IMR-90 (cell line): ENCODE measurements around the gene MYO1H. TPM values are rescaled to one million over a fixed set of nuclear protein-coding genes. Genes with fewer than 3 reads are reported as not detected.

Experiments used
- ATAC-seq: fragments of 200-7000 bp; cut with Tn5 transposase; 2 replicates; pipeline ENCODE4 v1.9.1; 2020; ENCODE audit warnings: low read depth, mild to moderate bottlenecking, moderate library complexity
- BruUV-seq: library from RNA; stranded (reverse); fragments of 400-500 nt; replicated peaks from 2 replicates; lab custom pipeline; 2021; lab: Mats Ljungman, UMichigan
- CTCF ChIA-PET: fragments of 300-600 bp; formaldehyde crosslinking; extraction: SDS; loops from one replicate; lab custom pipeline; 2021; ENCODE audit warnings: antibody characterized with exemption; lab: Yijun Ruan, JAX
- POLR2A ChIA-PET: fragments of 300-600 bp; sonication (Branson Sonifier 250); formaldehyde crosslinking; loops from one replicate; lab custom pipeline; 2022; ENCODE audit warnings: antibody characterized with exemption; ENCODE audit not compliant: unreplicated experiment; lab: Charles Lee
- DNase-seq: peaks from one replicate; pipeline ENCODE4 v3.0.0; 2013
- H2AFZ ChIP-seq: replicated peaks from 2 replicates; pipeline ENCODE3; 2013; ENCODE audit warnings: low read length, mild to moderate bottlenecking; ENCODE audit not compliant: poor library complexity
- H2AK5ac ChIP-seq: 2 replicates; pipeline ENCODE4 v1.6.1; 2013; ENCODE audit warnings: low read depth, low read length, inconsistent platforms
- H2AK9ac ChIP-seq: replicated peaks from 2 replicates; pipeline ENCODE3; 2013; ENCODE audit warnings: mild to moderate bottlenecking, low read depth, low read length, moderate library complexity; ENCODE audit not compliant: poor library complexity
- H2BK120ac ChIP-seq: 2 replicates; pipeline ENCODE4 v1.6.1; 2013; ENCODE audit warnings: low read depth, low read length, inconsistent platforms
- H2BK15ac ChIP-seq: 3 replicates; pipeline ENCODE4 v1.6.1; 2013; ENCODE audit warnings: low read depth, low read length, inconsistent platforms
- H2BK20ac ChIP-seq: 2 replicates; pipeline ENCODE4 v1.6.1; 2013; ENCODE audit warnings: low read depth, mild to moderate bottlenecking, inconsistent platforms, low read length, moderate library complexity
- H2BK5ac ChIP-seq: 2 replicates; pipeline ENCODE4 v1.6.1; 2013; ENCODE audit warnings: mild to moderate bottlenecking, low read depth, low read length, inconsistent platforms; ENCODE audit not compliant: poor library complexity, severe bottlenecking
- H3K14ac ChIP-seq: replicated peaks from 2 replicates; pipeline ENCODE4 v1.6.1; 2013; ENCODE audit warnings: low read depth, low read length, inconsistent platforms
- H3K18ac ChIP-seq: 2 replicates; pipeline ENCODE4 v1.6.1; 2013; ENCODE audit warnings: low read depth, low read length, control low read depth
- H3K23ac ChIP-seq: 2 replicates; pipeline ENCODE4 v1.6.1; 2013; ENCODE audit warnings: low read depth, low read length, inconsistent platforms
- H3K27ac ChIP-seq: 2 replicates; pipeline ENCODE4 v1.5.1; 2013; ENCODE audit warnings: mild to moderate bottlenecking, control low read depth, low read length; ENCODE audit not compliant: insufficient read depth
- H3K27me3 ChIP-seq: 2 replicates; pipeline ENCODE4 v1.6.1; 2013; ENCODE audit warnings: low read length; ENCODE audit not compliant: control insufficient read depth, insufficient read depth
- H3K36me3 ChIP-seq: 2 replicates; pipeline ENCODE4 v1.6.1; 2013; ENCODE audit warnings: low read length, mixed read lengths; ENCODE audit not compliant: control insufficient read depth, insufficient read depth
- H3K4ac ChIP-seq: 2 replicates; pipeline ENCODE4 v1.6.1; 2013; ENCODE audit warnings: low read depth, low read length, inconsistent platforms
- H3K4me1 ChIP-seq: 2 replicates; pipeline ENCODE4 v1.6.1; 2013; ENCODE audit warnings: low read length, mixed read lengths; ENCODE audit not compliant: control insufficient read depth, insufficient read depth
- H3K4me2 ChIP-seq: 2 replicates; pipeline ENCODE4 v1.6.1; 2013; ENCODE audit warnings: low read depth, mild to moderate bottlenecking, control low read depth, low read length, moderate library complexity
- H3K4me3 ChIP-seq: 2 replicates; pipeline ENCODE4 v1.5.1; 2013; ENCODE audit warnings: low read depth, mild to moderate bottlenecking, control low read depth, low read length, moderate library complexity; ENCODE audit not compliant: insufficient read depth
- H3K56ac ChIP-seq: 2 replicates; pipeline ENCODE4 v1.6.1; 2013; ENCODE audit warnings: low read length, inconsistent platforms; ENCODE audit not compliant: insufficient read depth; ENCODE audit errors: extremely low read depth
- H3K79me1 ChIP-seq, 2 experiments: 2 replicates each; pipeline ENCODE4 v1.6.1; 2013; ENCODE audit warnings: low read length in 2 of 2, inconsistent platforms in 1 of 2, low read depth in 1 of 2
- H3K9ac ChIP-seq: 2 replicates; pipeline ENCODE4 v1.6.1; 2013; ENCODE audit warnings: low read depth, low read length, control low read depth
- H3K9me1 ChIP-seq: 2 replicates; pipeline ENCODE4 v1.6.1; 2013; ENCODE audit warnings: low read length, inconsistent platforms; ENCODE audit not compliant: insufficient read depth
- H3K9me3 ChIP-seq: 2 replicates; pipeline ENCODE4 v1.6.1; 2013; ENCODE audit warnings: low read length; ENCODE audit not compliant: control insufficient read depth, insufficient read depth
- H4K20me1 ChIP-seq: 2 replicates; pipeline ENCODE4 v1.6.1; 2013; ENCODE audit warnings: low read length, inconsistent platforms; ENCODE audit not compliant: insufficient read depth
- H4K5ac ChIP-seq: 2 replicates; pipeline ENCODE4 v1.6.1; 2013; ENCODE audit warnings: mild to moderate bottlenecking, low read depth, low read length, control low read depth
- H4K8ac ChIP-seq, 2 experiments: 2 replicates each; pipeline ENCODE4 v1.6.1; 2013; ENCODE audit warnings: low read depth in 2 of 2, low read length in 2 of 2, control low read depth in 1 of 2, inconsistent platforms in 1 of 2
- H4K91ac ChIP-seq: 2 replicates; pipeline ENCODE4 v1.6.1; 2013; ENCODE audit warnings: low read depth, low read length, inconsistent platforms; ENCODE audit not compliant: insufficient read depth
- CEBPB ChIP-seq: IDR thresholded peaks from 2 replicates; pipeline ENCODE4 v1.6.1; 2012; ENCODE audit warnings: low read depth, low read length, improper control_type of control experiment
- CHD1 ChIP-seq: IDR thresholded peaks from 2 replicates; pipeline ENCODE4 v1.6.1; 2012; ENCODE audit warnings: low read depth, low read length, improper control_type of control experiment
- FOS ChIP-seq: fragments of 150-350 bp; IDR thresholded peaks from 2 replicates; pipeline ENCODE4 v1.6.1; 2016; ENCODE audit warnings: low read depth, low read length
- MAFK ChIP-seq: IDR thresholded peaks from 2 replicates; pipeline ENCODE4 v1.6.1; 2012; ENCODE audit warnings: low read depth, low read length, improper control_type of control experiment
- MAZ ChIP-seq: IDR thresholded peaks from 2 replicates; pipeline ENCODE4 v1.6.1; 2012; ENCODE audit warnings: low read depth, mild to moderate bottlenecking, low read length, improper control_type of control experiment, moderate library complexity, borderline replicate concordance
- MXI1 ChIP-seq: IDR thresholded peaks from 2 replicates; pipeline ENCODE4 v1.6.1; 2012; ENCODE audit warnings: low read depth, mild to moderate bottlenecking, low read length, moderate library complexity, borderline replicate concordance
- RAD21 ChIP-seq: IDR thresholded peaks from 2 replicates; pipeline ENCODE4 v1.6.1; 2012; ENCODE audit warnings: low read length, improper control_type of control experiment
- RFX5 ChIP-seq: IDR thresholded peaks from 2 replicates; pipeline ENCODE4 v1.8.0; 2012; ENCODE audit warnings: low read depth, mild to moderate bottlenecking, low read length, moderate library complexity
- SMC3 ChIP-seq: fragments of 150-350 bp; IDR thresholded peaks from 2 replicates; pipeline ENCODE4 v1.6.1; 2016; ENCODE audit warnings: low read depth, mild to moderate bottlenecking, antibody characterized with exemption, low read length, moderate library complexity
- WGBS, 2 experiments: methylation state at CpG; one replicate each; pipeline versions ENCODE4 v1.1.5 to v1.1.7; 2013; ENCODE audit warnings: missing lambda C conversion rate in 2 of 2; ENCODE audit not compliant: insufficient read length in 1 of 2; ENCODE audit errors: extremely low coverage in 2 of 2; 5-methylcytosine and 5-hydroxymethylcytosine counted together
- dilution Hi-C: fragments of 300-500 bp; cut with HindIII; formaldehyde crosslinking; loops from one replicate; pipeline ENCODE4 v1.14.3; 2018; ENCODE audit warnings: low sequenced_read_pairs; ENCODE audit not compliant: unreplicated experiment
- in situ Hi-C: fragments of 300-500 bp; cut with MboI; formaldehyde crosslinking; loops from 3 replicates; pipeline ENCODE4 v1.14.3; 2019; ENCODE audit warnings: low sequenced_read_pairs, inconsistent platforms, mixed read lengths
- intact Hi-C: fragments of 100-400 bp; cut with micrococcal nuclease; formaldehyde crosslinking; loops from 2 replicates; pipeline ENCODE4 v1.10.0; 2022
- polyA plus RNA-seq, 3 experiments: library from polyadenylated mRNA; depleted of rRNA; stranded (reverse); fragments of >200 nt; gene quantifications; 2 replicates each; pipeline ENCODE4 v1.2.3, GENCODE V29; 2012; ENCODE audit warnings: low replicate concordance in 1 of 3
- total RNA-seq: library from RNA; depleted of rRNA; stranded (reverse); fragments of >200 nt; gene quantifications from 2 replicates; pipeline ENCODE4 v1.2.3, GENCODE V29; 2012
- TF ChIP-seq, protein P1 (sequence below): fragments of 150-350 bp; IDR thresholded peaks from 2 replicates; pipeline ENCODE4 v1.6.1; 2017; ENCODE audit warnings: mild to moderate bottlenecking, antibody characterized with exemption, low read length, low read depth
- TF ChIP-seq, protein P2 (sequence below): conservative IDR thresholded peaks from 2 replicates; pipeline ENCODE4 v1.5.1; 2012; ENCODE audit warnings: mild to moderate bottlenecking, low read depth, low read length, improper control_type of control experiment

The MYO1H gene
- total and polyA plus RNA-seq, 2 of the 4 experiments (the other 2 are of a cell fraction), result not detected

DNA sequence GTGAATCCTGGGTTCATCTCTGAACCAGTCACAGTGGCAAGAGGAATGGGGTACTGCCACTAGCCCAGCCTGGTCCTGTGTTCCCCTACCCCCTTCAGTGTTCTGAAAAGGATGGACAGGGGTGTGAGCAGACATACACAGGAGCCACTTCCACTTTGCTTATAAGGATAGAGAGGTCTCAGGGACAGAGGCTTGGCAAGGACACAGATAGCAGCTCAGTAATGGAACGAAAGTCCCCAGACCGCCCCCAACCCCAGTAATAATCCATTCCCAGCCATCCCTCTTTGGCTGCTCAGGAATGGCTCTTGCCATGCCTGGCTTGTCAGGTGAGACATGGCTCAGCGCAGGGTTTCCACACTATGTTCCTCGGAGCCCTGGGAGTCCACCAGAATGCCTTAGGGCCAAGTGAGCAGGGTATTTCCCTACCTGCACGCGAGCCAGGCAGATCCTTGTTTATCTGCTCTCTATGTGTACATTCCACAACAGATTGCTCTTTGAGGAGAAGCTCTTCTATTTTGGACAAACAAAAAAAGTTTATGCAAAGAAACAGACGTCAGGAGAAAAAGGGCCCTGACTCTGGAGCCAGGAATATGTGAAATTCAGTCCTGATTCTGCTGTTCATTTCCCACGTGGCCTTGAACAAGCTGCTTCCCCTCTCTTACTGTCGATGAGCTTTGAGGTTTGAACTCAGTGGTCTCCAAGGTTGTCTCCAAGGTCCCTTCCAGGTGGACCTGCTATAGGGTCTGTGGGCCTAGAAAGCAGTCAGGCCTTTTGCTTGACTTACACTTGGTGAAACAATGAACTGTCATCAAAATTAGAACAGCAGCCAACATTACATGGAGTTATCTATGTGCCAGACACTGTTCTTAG lies 139.7 kb downstream of the MYO1H start:
- no CpG with 5 or more reads among the region's 9 CpGs for WGBS, 2 experiments
- Histone ChIP-seq H2AK9ac (no peak overlapping the region), H2BK5ac (no peak overlapping the region), H2BK15ac (no peak overlapping the region), H4K91ac (no peak overlapping the region), H3K9me3 (no peaks in the 10 kb centered on the region), H3K36me3 (peaks cover 70% of the 10 kb centered on the region), H4K20me1 (no peaks in the 10 kb centered on the region), H2BK120ac (no peak overlapping the region), H3K14ac (no peak overlapping the region), H3K9me1 (no peaks in the 10 kb centered on the region), H2AFZ (no peak overlapping the region), H3K4me3 (no peak overlapping the region), H3K27me3 (no peaks in the 10 kb centered on the region), H3K23ac (no peak overlapping the region), H3K4ac (no peak overlapping the region), H3K18ac (no peak overlapping the region), H3K56ac (no peak overlapping the region), H3K4me1 (peaks cover 2% of the 10 kb centered on the region; the same call in 1 of the 2 replicates), H4K5ac (no peak overlapping the region), H3K4me2 (no peak overlapping the region), H3K27ac (no peak overlapping the region), H2BK20ac (no peak overlapping the region), H3K79me1 (peaks cover 0 to 4% of the 10 kb centered on the region in 2 experiments; a peak in 3 of 4 replicates), H2AK5ac (no peak overlapping the region), H4K8ac (no peak overlapping the region), H3K9ac (no peak overlapping the region)
- ATAC-seq (no peak), DNase-seq (no peak)
- POLR2A ChIA-PET, result no interaction called here
- in situ Hi-C loops, result no loop called here
- dilution Hi-C loops, result no loop called here
- no TSS peak for BruUV-seq
- intact Hi-C loops, result no loop called here
- TF ChIP-seq MAFK (no peak), MAZ (no peak), CHD1 (no peak), CEBPB (no peak), FOS (no peak), MXI1 (no peak), RFX5 (no peak), SMC3 (no peak), RAD21 (no peak)
- TF ChIP-seq, protein P1, sequence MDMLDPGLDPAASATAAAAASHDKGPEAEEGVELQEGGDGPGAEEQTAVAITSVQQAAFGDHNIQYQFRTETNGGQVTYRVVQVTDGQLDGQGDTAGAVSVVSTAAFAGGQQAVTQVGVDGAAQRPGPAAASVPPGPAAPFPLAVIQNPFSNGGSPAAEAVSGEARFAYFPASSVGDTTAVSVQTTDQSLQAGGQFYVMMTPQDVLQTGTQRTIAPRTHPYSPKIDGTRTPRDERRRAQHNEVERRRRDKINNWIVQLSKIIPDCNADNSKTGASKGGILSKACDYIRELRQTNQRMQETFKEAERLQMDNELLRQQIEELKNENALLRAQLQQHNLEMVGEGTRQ, result no peak
- TF ChIP-seq, protein P2, sequence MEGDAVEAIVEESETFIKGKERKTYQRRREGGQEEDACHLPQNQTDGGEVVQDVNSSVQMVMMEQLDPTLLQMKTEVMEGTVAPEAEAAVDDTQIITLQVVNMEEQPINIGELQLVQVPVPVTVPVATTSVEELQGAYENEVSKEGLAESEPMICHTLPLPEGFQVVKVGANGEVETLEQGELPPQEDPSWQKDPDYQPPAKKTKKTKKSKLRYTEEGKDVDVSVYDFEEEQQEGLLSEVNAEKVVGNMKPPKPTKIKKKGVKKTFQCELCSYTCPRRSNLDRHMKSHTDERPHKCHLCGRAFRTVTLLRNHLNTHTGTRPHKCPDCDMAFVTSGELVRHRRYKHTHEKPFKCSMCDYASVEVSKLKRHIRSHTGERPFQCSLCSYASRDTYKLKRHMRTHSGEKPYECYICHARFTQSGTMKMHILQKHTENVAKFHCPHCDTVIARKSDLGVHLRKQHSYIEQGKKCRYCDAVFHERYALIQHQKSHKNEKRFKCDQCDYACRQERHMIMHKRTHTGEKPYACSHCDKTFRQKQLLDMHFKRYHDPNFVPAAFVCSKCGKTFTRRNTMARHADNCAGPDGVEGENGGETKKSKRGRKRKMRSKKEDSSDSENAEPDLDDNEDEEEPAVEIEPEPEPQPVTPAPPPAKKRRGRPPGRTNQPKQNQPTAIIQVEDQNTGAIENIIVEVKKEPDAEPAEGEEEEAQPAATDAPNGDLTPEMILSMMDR, result no peak
- CTCF ChIA-PET, result interaction anchor here (0.6 kb wide), 1 partner anchor 84 kb away, joined by 3 read pairs; no protein-coding TSS in a partner anchor
